Kidney epithelial cell (primary cell): Measurements from ENCODE around the gene PIK3AP1. TPM values are rescaled to one million over a fixed set of nuclear protein-coding genes. Genes with fewer than 3 reads are reported as not detected.

Experiments
- DNase-seq: peaks from one replicate; pipeline ENCODE4 v3.0.0-alpha.2; 2010; ENCODE audit warnings: low read depth
- H3K27me3 ChIP-seq: 2 replicates; pipeline ENCODE4 v1.6.0; 2011; ENCODE audit warnings: low read length; ENCODE audit not compliant: control insufficient read depth, insufficient read depth
- H3K36me3 ChIP-seq: 2 replicates; pipeline ENCODE4 v1.5.1; 2011; ENCODE audit warnings: low read length; ENCODE audit not compliant: control insufficient read depth, insufficient read depth
- H3K4me3 ChIP-seq: 2 replicates; pipeline ENCODE4 v1.5.1; 2011; ENCODE audit warnings: low read depth, mild to moderate bottlenecking, control low read depth, low read length
- CTCF ChIP-seq: IDR thresholded peaks from 2 replicates; pipeline ENCODE4 v1.5.1; 2011; ENCODE audit warnings: mild to moderate bottlenecking, moderate library complexity, low read length, control low read depth, inconsistent platforms; ENCODE audit not compliant: insufficient read depth, poor library complexity, severe bottlenecking
- total RNA-seq: library from RNA; depleted of rRNA; stranded (reverse); fragments of >200 nt; gene quantifications from 2 replicates; pipeline ENCODE4 v1.2.3, GENCODE V29; 2015

PIK3AP1 gene
- total RNA-seq, 1 donor from 2014 or later, result 8.9 TPM

- no peak for TF ChIP-seq CTCF
- Histone ChIP-seq H3K4me3 (no peak overlapping the region), H3K36me3 (no peaks in the 10 kb centered on the region), H3K27me3 (no peaks in the 10 kb centered on the region)
- no peak for DNase-seq
These were observed 72.8 kb downstream of the PIK3AP1 start for GRCh38 chr10:96647466-96647865.

GRCh38 chr10:96646751-96647166, 73.6 kb downstream of the PIK3AP1 start:
- no peak for TF ChIP-seq CTCF
- Histone ChIP-seq H3K27me3 (no peaks in the 10 kb centered on the region), H3K4me3 (no peak overlapping the region), H3K36me3 (no peaks in the 10 kb centered on the region)
- DNase-seq, result no peak

GRCh38 chr10:96646301-96646700, 74.0 kb downstream of the PIK3AP1 start:
- no peak for TF ChIP-seq CTCF
- DNase-seq, result no peak
- H3K4me3 ChIP-seq, result no peak overlapping the region
- H3K27me3 ChIP-seq, result no peaks in the 10 kb centered on the region
- no peaks in the 10 kb centered on the region for H3K36me3 ChIP-seq

GRCh38 chr10:96645191-96645721, 75.1 kb downstream of the PIK3AP1 start:
- H3K27me3 ChIP-seq, result no peaks in the 10 kb centered on the region

GRCh38 chr10:96643920-96644319, 76.4 kb downstream of the PIK3AP1 start:
- no peak for DNase-seq
- Histone ChIP-seq H3K27me3 (no peaks in the 10 kb centered on the region), H3K36me3 (no peaks in the 10 kb centered on the region), H3K4me3 (no peak overlapping the region)
- no peak for TF ChIP-seq CTCF

More at GRCh38 chr10:96645191-96645721, 75.1 kb downstream of the PIK3AP1 start:
- Histone ChIP-seq H3K4me3 (no peak overlapping the region), H3K36me3 (no peaks in the 10 kb centered on the region)
- no peak for TF ChIP-seq CTCF
- DNase-seq, result no peak

GRCh38 chr10:96642973-96643372, 77.3 kb downstream of the PIK3AP1 start:
- TF ChIP-seq CTCF, result peak; percentile 54
- Histone ChIP-seq H3K4me3 (no peak overlapping the region), H3K36me3 (no peaks in the 10 kb centered on the region), H3K27me3 (no peaks in the 10 kb centered on the region)
- no peak for DNase-seq
